BJ (cell line): Measurements from ENCODE around the gene CADM4. TPM values are rescaled to one million over a fixed set of nuclear protein-coding genes. Genes with fewer than 3 reads are reported as not detected.

Source experiments
- CTCF ChIA-PET: fragments of 350-600 bp; formaldehyde crosslinking; extraction: SDS; loops from one replicate; lab custom pipeline; 2021; ENCODE audit warnings: antibody characterized with exemption, inconsistent platforms; lab: Yijun Ruan, JAX
- POLR2A ChIA-PET: fragments of 300-600 bp; sonication (Branson Sonifier 250); formaldehyde crosslinking; extraction: SDS; loops from one replicate; lab custom pipeline; 2021; ENCODE audit warnings: antibody characterized with exemption; lab: Charles Lee
- DNase-seq: peaks from one replicate; pipeline ENCODE4 v3.0.0-alpha.2; 2011; ENCODE audit warnings: low read depth
- H3K27me3 ChIP-seq: 2 replicates; pipeline ENCODE4 v1.6.0; 2011; ENCODE audit warnings: low read length; ENCODE audit not compliant: control insufficient read depth, insufficient read depth
- H3K36me3 ChIP-seq: 2 replicates; pipeline ENCODE4 v1.5.1; 2011; ENCODE audit warnings: low read length; ENCODE audit not compliant: control insufficient read depth, insufficient read depth
- H3K4me3 ChIP-seq: 2 replicates; pipeline ENCODE4 v1.5.1; 2011; ENCODE audit warnings: low read depth, mild to moderate bottlenecking, control low read depth, low read length
- CTCF ChIP-seq: IDR thresholded peaks from 2 replicates; pipeline ENCODE4 v1.5.1; 2011; ENCODE audit warnings: low read depth, mild to moderate bottlenecking, control low read depth, inconsistent platforms, low read length, moderate library complexity; ENCODE audit not compliant: insufficient read depth
- polyA plus RNA-seq: library from polyadenylated mRNA; depleted of rRNA; stranded (reverse); fragments of >200 nt; gene quantifications from 2 replicates; pipeline ENCODE4 v1.2.3, GENCODE V29; 2011

The CADM4 gene
- polyA plus RNA-seq, 1 experiment, result 1.7 TPM

DNA sequence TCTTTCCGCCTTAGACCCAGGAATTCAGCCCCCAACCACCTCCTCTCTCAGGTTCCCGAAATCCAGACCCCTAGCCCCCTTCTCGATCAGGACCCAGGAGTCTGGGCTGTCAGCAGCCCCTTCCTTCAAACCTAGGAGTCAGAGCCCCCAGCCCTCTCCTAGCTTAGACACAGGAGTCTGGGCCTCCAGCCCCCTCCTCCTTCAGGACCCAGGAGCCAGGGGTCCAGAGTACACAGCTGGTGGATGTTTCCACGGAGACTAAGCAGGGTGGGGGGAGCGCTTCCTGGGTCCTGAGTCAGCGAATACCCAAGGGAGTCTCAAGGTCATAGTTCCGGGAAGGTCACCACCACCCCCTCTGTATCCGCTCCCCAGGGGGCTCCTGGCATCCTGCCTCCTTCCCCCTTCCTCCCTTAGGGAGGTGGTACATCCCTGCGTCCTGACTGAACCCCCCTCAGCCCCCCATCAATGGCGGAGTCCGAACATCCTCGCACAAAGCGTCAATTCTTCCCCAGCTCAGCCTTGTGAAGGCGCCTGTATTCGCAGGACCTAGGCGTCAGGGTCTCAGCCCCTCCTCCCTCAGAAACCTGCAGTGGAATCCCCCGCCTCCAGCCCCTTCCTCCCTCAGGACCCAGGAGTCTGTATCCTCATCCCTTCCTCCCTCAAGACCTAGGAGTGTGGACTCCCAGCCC, 4.6 kb downstream of the CADM4 start:
- no peak for DNase-seq
- ChIA-PET POLR2A (no interaction called here), CTCF (no interaction called here)
- H3K27me3 ChIP-seq, result peaks cover 14% of the 10 kb centered on the region
- H3K36me3 ChIP-seq, result no peaks in the 10 kb centered on the region
- no peak overlapping the region for H3K4me3 ChIP-seq
- TF ChIP-seq CTCF, result no peak

DNA sequence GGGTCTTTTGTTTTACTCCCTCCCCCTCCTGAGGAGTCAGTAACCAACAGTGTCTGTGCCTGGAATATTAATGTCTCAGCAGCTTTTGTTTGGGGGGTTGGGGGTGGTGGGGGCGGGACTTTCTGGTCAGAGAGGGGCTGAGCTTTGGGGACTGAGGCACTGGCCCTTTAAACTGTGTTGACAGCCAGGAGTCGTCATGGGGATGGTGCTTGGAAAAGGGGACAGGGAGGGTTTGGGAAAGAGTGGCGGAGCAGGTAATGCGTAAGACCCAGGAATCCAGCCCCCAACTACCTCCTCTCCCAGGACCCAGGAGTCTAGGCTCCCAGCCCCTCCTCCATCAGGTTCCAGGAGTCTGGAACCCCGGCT, 5.2 kb downstream of the CADM4 start:
- H3K27me3 ChIP-seq, result peaks cover 14% of the 10 kb centered on the region
- POLR2A ChIA-PET, result no interaction called here
- CTCF ChIA-PET, result no interaction called here
- H3K4me3 ChIP-seq, result no peak overlapping the region
- no peak for DNase-seq
- no peaks in the 10 kb centered on the region for H3K36me3 ChIP-seq
- TF ChIP-seq CTCF, result no peak

- ChIA-PET POLR2A (no interaction called here), CTCF (no interaction called here)
- Histone ChIP-seq H3K4me3 (no peak overlapping the region), H3K36me3 (no peaks in the 10 kb centered on the region), H3K27me3 (peaks cover 11% of the 10 kb centered on the region)
- TF ChIP-seq CTCF, result no peak
- no peak for DNase-seq
Observed at GRCh38 chr19:43634068-43634467, 5.6 kb downstream of the CADM4 start.

DNA sequence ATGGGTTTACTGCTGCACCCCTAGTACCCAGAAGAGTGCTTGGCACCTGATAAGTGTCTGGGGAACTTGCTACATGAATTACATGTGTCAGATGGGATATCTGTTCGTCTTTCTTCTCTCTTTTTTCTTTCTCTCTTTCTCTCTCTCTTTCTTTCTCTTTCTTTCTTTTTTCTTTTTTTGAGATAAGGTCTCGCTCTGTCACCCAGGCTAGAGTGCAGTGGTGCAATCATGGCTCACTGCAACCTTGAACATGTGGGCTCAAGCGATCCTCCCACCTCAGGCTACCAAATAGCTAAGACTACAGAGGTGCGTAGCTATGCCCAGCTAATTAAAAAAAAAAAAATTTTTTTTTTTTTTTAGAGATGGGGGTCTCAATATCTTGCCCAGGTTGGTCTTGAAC, 6.1 kb downstream of the CADM4 start:
- ChIA-PET POLR2A (no interaction called here), CTCF (no interaction called here)
- no peak overlapping the region for H3K4me3 ChIP-seq
- DNase-seq, result no peak
- no peak for TF ChIP-seq CTCF
- no peaks in the 10 kb centered on the region for H3K36me3 ChIP-seq
- peaks cover 6% of the 10 kb centered on the region for H3K27me3 ChIP-seq

- CTCF ChIA-PET, result no interaction called here
- DNase-seq, result no peak
- Histone ChIP-seq H3K36me3 (no peaks in the 10 kb centered on the region), H3K27me3 (no peaks in the 10 kb centered on the region; the same call in 1 of the 2 replicates), H3K4me3 (no peak overlapping the region)
- TF ChIP-seq CTCF, result no peak
- POLR2A ChIA-PET, result no interaction called here
Observed at GRCh38 chr19:43631491-43631890, 8.2 kb downstream of the CADM4 start.
